CD4-positive, alpha-beta T cell treated with Interleukin-21 for 1 hour (primary cell): Measurements from ENCODE around the gene DOCK4.

Source experiments
- DNase-seq: peaks from one replicate; pipeline ENCODE4 v3.0.0-alpha.2; 2020

The DOCK4 gene

GRCh38 chr7:111743244-111743847 is 462.9 kb downstream of the DOCK4 start:
- no peak for DNase-seq

DNA sequence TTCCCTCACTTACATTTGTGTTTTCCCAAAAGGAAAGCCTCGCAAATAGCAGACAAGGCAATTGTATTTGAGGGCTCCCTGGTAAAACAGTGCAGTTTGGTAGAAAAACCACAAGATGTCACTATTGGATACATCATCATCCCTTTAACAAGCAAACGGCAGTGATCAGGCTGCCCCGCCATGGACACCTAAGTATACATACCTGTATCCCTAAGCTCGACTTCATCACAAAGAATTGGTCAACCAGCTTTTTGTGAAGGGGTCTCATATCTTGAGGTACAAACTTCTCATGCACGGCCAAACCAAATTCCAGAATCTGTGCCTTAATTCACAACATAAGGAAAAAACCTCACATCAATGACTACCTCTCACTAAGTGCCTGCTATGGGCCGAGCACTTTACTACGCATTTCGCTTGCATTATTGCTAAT is 464.4 kb downstream of the DOCK4 start:
- DNase-seq, result peak; percentile 52

DNA sequence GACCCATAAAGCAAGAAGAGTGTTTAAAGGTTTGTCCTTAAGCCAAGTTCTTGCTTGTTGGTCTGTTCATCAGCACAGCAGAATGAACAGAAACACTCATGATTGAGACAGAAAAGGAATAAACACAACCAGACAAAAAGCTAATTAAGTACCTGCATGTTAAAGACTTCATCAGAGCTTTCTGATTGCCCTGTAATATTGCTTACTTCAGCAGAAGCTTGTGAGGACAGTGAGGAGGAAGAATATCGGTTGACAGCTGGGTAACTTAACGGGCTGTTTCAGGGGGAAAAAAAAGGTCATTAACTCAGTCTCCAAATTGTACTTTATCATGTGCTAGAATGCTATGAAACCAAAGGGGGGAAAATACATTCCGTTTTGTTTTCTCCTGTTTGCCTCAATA is 465.3 kb downstream of the DOCK4 start:
- DNase-seq, result no peak

DNA sequence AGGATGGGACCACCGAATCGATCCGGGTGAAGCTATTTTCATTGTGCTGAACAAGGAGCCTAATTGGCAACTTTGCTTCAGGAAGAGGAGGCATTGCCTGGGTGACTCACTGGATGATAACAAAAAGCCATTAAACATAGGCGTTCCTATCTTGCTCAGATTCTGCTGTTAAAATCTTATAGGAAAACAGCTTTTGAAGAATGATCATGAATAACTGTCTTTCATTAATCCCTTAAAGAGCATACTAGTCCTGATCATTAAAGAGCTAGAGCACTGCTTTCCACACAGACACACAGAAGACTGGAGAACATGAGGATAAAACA is 469.7 kb downstream of the DOCK4 start:
- no peak for DNase-seq

DNA sequence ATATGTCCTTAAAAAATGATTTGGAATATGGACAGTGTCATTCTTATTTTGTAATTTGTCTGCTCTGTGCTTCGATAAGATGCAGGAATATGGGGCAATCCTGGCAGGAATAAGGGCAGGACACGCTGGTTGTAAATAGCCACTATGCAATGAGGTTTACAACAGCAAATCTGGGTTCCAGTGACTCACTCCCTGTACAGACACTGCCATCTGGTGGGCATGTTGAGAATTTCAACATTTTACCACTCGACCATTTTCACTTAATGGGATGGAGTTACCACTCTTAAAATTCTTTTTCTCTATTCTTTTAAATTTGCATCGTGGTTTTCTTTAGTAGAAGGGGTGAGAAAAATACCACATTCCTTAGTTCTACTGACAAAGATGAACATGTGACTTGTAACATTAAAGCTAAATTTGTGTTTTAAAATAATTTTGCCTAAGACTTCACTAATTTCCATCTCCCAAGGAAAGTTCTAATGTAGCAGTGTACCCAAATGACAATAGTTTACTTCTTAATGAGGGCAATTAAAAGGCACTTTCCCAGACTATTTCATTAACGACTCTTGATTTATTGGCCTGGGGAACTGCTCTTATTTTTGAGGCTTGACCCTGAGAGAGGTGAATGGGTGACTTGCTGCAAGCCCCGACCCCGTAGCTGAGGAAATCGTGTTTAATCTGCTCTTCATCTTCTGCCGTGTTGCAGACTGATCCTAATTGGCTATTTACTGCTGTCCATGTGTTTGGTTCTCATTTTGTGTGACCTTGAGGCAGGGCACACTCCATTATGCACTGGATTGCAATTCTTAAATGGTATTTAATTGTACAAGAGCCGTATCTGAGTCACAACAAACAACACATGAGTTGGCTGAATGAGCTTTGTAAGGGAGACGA is 470.3 kb downstream of the DOCK4 start:
- peak; percentile 65 for DNase-seq

- DNase-seq, result no peak
Measured at GRCh38 chr7:111734954-111735660, 471.1 kb downstream of the DOCK4 start.

DNA sequence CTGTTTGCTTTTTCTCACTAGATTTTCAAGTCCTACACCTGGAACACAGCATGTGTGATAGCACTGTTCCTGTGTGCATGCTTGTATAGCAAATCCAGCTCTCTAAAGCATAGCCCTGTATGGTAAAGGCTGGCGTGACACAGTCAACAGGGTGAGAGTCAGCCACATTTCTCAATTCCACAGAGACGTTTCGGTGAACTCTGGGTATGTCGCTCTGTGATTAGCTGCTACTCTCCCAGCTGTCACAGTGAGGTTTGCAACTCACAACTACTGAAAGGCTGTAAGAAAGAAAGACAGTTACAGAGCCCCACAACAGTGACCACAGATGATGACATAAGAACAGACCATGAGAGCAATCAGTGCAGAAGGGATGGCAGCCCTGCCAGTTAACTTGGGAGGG is 473.3 kb downstream of the DOCK4 start:
- no peak for DNase-seq

DNA sequence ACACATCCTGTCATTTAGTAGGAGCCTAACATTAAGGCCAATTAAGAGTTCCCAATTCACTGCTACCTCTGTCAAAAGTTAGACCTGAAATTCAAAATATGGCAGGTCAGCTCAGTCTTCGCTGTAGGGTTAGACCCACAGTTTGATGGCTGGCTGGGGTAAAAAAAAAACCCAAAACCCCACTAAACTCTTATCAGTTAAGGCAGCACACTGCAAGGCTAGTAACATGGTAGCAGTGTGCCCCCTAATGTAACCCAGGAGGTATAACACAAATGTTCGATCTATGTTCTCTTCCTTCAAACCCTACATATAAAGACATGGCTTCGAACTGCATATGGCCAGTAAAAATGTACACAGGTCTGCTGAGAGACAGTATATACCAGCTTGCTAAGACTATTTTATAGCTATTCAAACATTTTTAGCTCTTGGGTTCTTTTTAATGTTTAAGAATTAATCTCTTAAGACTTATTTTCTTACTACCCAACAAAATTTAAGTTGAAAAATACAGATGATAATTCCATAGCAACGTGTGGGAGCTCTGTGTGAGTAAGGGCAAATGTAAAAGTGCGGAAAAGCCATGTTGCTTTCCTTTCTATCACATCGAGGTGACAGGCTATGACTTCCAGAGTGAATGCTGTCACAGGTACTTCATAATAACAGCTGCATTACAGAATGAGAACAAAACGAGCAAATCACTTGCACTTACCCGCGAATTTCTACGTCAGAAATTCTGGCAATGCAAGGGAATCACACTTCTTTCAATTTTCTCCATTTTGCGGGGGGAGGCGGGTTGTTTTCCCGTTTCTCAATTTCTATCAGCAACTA is 475.5 kb downstream of the DOCK4 start:
- no peak for DNase-seq

DNA sequence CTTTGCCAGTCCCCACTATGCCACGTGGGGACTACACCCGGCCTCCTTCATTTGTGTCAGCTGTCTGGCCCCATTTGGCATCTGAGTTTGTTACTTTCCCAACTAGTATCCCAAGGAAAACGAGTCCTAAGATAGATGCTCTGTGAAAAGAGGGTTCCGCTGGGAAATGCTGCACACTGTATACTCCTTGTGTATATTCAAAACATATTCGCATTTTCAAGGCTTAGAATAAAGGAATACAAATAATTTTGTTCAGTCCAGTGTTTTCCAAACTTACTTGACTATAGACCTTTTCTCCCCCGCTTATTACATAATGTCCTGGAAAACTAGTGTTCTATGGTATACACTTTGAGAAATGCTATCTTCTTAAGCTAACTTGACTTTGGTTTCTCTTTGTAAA is 476.1 kb downstream of the DOCK4 start:
- no peak for DNase-seq

DNA sequence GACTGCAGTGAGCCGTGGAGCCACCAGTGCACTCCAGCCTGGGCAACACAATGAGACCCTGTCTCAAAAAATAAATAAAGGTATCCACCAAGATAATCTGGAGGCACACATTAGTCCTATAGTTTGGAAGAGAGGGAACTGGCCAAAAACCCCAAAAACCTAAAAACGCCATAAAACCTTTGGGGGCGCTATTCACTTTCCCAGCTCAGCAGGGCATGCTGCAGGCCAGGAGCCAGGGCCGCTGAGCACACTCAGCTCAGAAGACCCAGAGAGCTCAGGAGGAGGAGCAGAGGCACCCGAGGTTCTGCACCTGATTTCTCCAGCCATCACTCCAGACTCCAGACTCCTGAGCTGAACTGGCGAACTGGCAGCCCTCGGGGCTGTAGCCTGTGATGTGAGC is 476.7 kb downstream of the DOCK4 start:
- DNase-seq, result no peak

GRCh38 chr7:111728635-111728995 is 477.6 kb downstream of the DOCK4 start:
- no peak for DNase-seq

DNA sequence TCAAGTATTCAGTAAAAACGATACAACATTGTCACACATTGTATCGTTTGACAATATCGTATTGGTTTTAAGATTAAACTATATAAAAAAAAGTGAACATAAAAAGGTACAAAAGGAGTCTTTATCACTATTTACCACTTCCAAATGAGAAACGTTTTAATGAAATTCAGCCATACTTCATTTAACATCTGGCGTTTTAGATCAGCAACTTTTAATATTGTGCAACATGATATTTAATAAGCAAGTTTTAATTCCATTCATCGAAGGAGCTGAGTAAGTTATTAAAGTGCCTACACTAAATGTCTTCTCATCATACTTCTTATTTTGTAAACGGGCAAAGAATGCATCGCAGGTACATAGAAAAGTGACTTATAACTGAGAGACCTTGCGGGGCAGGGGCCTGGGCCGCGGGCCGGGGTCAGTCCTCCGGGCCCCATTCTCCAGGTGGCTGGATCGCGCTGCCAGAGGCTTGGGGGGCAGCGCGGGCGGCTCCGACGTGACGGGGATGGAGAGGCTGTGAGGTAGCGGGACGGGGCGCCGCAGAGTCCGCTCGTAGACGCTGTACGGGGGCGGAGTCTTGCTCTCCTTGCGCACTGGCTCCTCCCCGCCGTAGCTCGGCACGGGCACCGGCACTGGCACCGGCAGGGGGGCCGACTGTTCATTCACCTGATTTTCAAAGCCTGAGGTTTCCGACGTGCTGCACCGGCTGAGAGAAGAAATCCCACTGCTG is 478.1 kb downstream of the DOCK4 start:
- DNase-seq, result no peak

DNA sequence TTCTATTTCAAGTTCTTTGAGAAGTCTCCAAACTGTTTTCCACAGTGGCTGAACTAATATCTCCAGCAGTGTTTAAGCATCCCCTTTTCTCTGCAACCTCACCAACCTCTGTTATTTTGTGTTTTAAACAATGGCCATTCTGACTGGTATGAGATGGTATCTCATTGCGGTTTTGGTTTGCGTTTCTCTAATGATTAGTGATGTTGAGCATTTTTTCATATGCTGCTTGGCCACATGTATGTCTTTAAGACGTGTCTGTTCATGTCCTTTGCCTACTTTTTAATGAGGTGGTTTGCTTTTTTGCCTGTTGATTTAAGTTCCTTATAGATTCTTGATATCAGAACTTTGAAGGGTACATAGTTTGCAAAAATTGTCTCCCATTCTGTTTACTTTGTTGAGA is 487.3 kb downstream of the DOCK4 start:
- no peak for DNase-seq

DNA sequence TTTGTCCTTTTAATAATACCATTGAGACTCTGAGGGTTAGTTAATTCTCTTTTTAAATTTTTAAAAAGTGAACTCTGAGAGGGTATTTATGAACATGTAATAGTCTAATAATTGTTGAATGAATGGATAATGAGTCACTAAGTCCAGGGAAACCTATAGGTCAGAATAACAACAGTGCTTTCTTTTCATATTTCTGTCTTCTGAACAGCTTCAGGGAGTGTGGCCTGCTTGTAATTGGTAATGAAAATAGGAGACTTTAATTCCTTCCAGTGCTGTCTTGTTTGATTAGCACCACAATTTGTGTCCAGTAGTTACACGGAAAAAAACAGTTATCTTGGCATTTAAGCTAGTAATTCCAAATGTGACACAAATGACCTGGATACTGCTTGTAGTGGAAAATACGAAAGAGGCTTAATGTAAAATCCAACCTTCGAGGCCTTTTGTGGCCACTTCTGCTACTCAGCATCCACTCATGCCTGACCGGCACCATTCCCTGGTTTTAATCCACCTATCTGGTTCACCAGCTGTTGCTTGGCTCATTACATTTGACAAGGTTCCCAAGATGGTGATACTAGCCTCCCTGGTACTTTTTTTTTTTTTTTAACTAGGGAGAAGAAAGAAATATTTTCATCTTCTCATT is 494.7 kb downstream of the DOCK4 start:
- no peak for DNase-seq

- DNase-seq, result no peak
Measured at GRCh38 chr7:111710839-111711380, 495.3 kb downstream of the DOCK4 start.

DNA sequence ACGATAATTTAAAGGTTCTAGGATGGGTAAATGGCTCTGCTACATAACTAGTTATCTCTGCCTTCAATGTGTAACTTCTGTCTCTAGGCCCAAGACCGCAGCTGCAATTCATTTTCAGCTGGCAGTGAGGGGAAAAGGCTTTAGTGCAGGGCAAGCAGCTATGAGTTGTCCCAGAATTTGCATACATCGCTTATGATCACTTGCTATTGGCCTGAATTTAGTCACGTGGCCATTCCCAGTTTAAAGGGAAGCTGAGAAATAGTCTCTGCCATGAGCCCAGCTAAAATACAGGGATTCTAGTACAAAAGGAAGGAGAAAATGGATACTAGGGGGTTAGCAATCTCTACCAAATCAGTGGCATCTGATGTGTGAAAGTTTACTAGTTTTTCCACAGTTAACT is 498.1 kb downstream of the DOCK4 start:
- DNase-seq, result no peak

- no peak for DNase-seq
Measured at GRCh38 chr7:111705807-111706206, 500.4 kb downstream of the DOCK4 start.

- no peak for DNase-seq
Measured at GRCh38 chr7:111697771-111698170, 508.4 kb downstream of the DOCK4 start.

DNA sequence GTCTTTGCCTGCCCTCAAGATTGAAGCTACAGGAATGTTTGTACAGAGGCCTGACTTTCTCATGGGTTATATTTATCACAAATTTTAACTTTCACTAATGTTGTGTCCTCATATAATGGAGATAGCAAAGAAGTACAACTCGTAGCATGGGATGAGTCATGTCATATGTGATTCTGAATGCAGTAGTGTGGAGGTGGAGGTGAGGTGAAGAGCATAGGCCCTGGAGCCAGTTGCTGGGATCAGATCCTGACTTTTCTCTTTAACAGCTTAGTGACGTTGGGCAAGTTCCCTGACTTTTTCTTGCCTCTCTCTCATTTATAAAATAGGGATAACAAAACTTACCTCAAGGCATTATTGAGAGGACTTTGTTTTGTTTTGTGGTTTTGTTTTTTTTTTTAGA is 511.8 kb downstream of the DOCK4 start:
- no peak for DNase-seq

GRCh38 chr7:111690364-111691111 is 515.7 kb downstream of the DOCK4 start:
- no peak for DNase-seq

DNA sequence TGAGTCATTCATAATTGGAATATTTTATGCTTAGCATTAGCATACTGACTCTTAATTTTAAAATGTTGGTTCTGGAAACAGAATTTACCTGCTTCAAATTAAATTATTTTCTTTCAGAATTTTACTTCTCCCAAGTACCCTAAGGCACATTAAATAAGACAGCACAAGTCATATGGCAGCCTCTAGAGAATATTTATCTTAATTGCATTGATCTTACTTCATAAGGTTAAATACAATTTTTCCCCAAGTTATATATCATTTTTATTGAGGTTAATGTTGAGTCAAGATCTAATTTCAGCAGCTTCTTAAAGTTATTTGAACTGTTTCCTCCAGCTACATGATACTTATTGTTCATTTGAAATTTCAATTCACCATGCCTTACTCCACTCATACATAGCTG is 520.9 kb downstream of the DOCK4 start:
- no peak for DNase-seq
